NT2/D1 (cell line): ENCODE measurements around the gene INTS12.

Experiments
- SUZ12 ChIP-seq: IDR thresholded peaks from 2 replicates; pipeline ENCODE4 v1.6.1; 2011; ENCODE audit not compliant: insufficient read length, insufficient read depth; ENCODE audit errors: extremely low read depth
- YY1 ChIP-seq: IDR thresholded peaks from 2 replicates; pipeline ENCODE4 v1.6.1; 2011; ENCODE audit not compliant: insufficient read length, insufficient read depth
- ZNF274 ChIP-seq: IDR thresholded peaks from 2 replicates; pipeline ENCODE4 v1.6.1; 2011; ENCODE audit warnings: mild to moderate bottlenecking, low read depth, low read length

DNA sequence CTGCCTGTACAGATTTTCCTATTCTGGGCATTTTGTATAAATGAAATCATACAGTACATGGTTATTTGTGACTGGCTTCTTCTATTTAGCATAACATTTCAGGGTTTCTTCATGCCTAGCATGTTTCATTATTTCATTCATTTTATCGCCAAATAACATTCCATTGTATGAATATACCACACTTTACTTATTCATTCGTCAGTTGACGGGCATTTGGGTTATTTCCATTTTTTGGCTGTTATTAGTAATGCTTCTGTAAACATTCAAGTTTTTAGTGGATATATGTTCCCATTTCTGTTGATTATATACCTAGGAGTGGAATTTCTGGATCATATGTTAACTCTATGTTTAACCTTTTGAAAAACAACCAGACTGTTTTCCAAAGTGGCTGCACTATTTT, 47.5 kb downstream of the INTS12 start:
- no peak for TF ChIP-seq ZNF274
- no peak for TF ChIP-seq YY1
- TF ChIP-seq SUZ12, result no peak
